ENCODE data around the gene TNIP1. TPM values are rescaled to one million over a fixed set of nuclear protein-coding genes. Genes with fewer than 3 reads are reported as not detected.

The TNIP1 gene
- total and polyA plus RNA-seq, 7 donors, result 55.1 to 210 (median 73.1) TPM

DNA sequence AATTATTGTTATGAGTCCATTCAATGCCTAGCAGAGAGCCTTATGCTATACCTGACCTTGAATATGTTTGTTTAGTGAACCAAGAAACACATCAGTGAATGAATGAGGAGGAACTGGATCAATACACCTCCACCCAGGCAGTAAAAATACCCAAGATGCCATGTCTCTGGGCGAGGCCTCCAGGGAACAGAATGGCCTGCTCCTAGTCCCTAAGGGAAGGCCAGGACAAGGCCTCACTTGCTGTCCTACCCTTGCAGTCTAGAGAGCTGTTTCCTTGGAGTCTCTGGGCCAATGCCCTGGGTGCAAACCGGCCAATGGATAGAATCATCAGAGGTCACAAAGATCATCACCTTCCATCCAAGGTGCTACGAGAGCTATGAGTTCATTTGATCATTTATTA is 26.1 kb downstream of the TNIP1 start:
- Histone ChIP-seq H3K36me3 (peaks cover 7 to 76% (median 25%) of the 10 kb centered on the region in 4 donors), H3K27me3 (no peaks in the 10 kb centered on the region), H3K4me3 (no peak overlapping the region)

DNA sequence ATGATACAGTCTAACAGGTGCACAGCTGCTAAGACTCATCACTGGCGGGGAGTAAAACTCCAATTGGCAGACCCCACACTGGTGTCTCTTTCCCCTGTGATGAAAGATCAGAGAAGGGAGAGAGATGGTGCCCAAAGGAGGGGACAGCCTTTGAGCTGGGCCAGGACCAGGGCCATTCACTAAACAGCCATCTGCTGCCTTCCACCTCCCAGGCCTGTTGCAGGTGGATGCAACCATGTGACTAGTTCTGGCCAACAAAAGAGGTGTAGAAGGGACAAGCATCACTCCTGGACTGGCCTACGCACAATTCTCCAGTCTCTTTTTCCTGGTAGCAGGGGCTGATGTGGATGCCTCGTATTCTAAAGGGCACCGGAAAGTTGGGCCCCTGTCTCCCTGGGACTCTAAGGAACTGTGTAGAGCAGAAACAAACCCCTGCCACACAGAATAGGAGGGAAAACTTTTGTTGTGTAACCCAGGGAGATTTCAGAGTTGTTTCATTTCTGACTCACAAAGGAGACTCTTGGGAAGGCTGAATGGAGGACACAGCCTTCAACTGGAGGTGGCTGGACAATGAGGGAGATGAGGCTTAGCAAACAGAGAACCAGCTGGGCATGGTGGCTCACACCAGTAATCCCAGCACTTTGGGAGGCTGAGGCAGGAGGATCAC is 26.9 kb downstream of the TNIP1 start:
- H3K9me3 ChIP-seq, result no peaks in the 10 kb centered on the region
- WGBS, 2 donors, result 91 to 95% methylated on average over 4 of the region's 4 CpGs
- no peak for DNase-seq
- peaks cover 0 to 15% (median 10%) of the 10 kb centered on the region in 4 donors for H3K4me1 ChIP-seq
- peaks cover 12 to 79% (median 32%) of the 10 kb centered on the region in 4 donors for H3K36me3 ChIP-seq
- H3K4me3 ChIP-seq, result no peak overlapping the region
- intact Hi-C loops (cut with DNase I), result loop anchor here (10.0 kb wide), 1 partner anchor 181 kb away; no protein-coding TSS in a partner anchor
- H3K27ac ChIP-seq, result no peak overlapping the region
- no peaks in the 10 kb centered on the region for H3K27me3 ChIP-seq
- TF ChIP-seq, protein P1, sequence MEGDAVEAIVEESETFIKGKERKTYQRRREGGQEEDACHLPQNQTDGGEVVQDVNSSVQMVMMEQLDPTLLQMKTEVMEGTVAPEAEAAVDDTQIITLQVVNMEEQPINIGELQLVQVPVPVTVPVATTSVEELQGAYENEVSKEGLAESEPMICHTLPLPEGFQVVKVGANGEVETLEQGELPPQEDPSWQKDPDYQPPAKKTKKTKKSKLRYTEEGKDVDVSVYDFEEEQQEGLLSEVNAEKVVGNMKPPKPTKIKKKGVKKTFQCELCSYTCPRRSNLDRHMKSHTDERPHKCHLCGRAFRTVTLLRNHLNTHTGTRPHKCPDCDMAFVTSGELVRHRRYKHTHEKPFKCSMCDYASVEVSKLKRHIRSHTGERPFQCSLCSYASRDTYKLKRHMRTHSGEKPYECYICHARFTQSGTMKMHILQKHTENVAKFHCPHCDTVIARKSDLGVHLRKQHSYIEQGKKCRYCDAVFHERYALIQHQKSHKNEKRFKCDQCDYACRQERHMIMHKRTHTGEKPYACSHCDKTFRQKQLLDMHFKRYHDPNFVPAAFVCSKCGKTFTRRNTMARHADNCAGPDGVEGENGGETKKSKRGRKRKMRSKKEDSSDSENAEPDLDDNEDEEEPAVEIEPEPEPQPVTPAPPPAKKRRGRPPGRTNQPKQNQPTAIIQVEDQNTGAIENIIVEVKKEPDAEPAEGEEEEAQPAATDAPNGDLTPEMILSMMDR (IDR thresholded peaks at IDR 0.05), result no peak
- TF ChIP-seq EP300 (IDR thresholded peaks at IDR 0.05) (no peak), POLR2AphosphoS5 (IDR thresholded peaks at IDR 0.05) (no peak), POLR2A (IDR thresholded peaks at IDR 0.05) (no peak)

More for the DNA sequence above, 26.1 kb downstream of the TNIP1 start:
- H3K4me1 ChIP-seq, result peaks cover 0 to 21% (median 17%) of the 10 kb centered on the region in 4 donors
- H3K27ac ChIP-seq, result no peak overlapping the region
- TF ChIP-seq EP300 (IDR thresholded peaks at IDR 0.05) (no peak), POLR2AphosphoS5 (IDR thresholded peaks at IDR 0.05) (no peak), POLR2A (IDR thresholded peaks at IDR 0.05) (no peak)
- TF ChIP-seq, protein P1 (IDR thresholded peaks at IDR 0.05), result no peak
- WGBS, 2 donors, result 58 to 79% methylated on average over 3 of the region's 3 CpGs
- DNase-seq, result no peak
- no peaks in the 10 kb centered on the region for H3K9me3 ChIP-seq
- intact Hi-C loops (cut with DNase I), result loop anchor here (10.0 kb wide), 1 partner anchor 180 kb away; no protein-coding TSS in a partner anchor

DNA sequence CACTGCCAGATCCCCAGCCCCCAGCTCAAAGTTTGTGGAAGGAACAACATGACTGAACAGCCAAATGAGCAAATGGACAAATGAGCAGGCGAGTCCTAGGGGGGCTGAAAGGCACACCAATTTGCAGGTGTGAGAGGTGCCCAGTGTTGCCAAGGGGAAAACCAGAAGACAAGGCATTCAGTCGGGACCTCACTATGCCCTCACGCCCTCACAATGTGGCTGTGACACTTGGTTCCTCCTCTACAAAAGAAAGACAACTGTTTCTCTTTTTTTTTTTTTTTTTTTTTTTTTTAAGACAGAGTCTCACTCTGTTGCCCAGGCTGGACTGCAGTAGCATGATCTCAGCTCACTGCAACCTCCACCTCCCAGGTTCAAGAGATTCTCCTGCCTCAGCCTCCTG is 28.0 kb downstream of the TNIP1 start:
- peaks cover 0 to 8% (median 6%) of the 10 kb centered on the region in 4 donors for H3K4me1 ChIP-seq
- no peaks in the 10 kb centered on the region for H3K27me3 ChIP-seq
- peaks cover 12 to 79% (median 37%) of the 10 kb centered on the region in 4 donors for H3K36me3 ChIP-seq
- intact Hi-C loops (cut with DNase I), result loop anchor here (10.0 kb wide), 1 partner anchor 182 kb away; no protein-coding TSS in a partner anchor
- H3K9me3 ChIP-seq, result no peaks in the 10 kb centered on the region
- DNase-seq, result no peak
- no peak overlapping the region for H3K4me3 ChIP-seq
- TF ChIP-seq POLR2AphosphoS5 (IDR thresholded peaks at IDR 0.05) (no peak), POLR2A (IDR thresholded peaks at IDR 0.05) (no peak), EP300 (IDR thresholded peaks at IDR 0.05) (no peak)
- TF ChIP-seq, protein P1 (IDR thresholded peaks at IDR 0.05), result no peak
- no peak overlapping the region for H3K27ac ChIP-seq
- 78 to 82% methylated on average over 3 of the region's 3 CpGs for WGBS, 2 donors

DNA sequence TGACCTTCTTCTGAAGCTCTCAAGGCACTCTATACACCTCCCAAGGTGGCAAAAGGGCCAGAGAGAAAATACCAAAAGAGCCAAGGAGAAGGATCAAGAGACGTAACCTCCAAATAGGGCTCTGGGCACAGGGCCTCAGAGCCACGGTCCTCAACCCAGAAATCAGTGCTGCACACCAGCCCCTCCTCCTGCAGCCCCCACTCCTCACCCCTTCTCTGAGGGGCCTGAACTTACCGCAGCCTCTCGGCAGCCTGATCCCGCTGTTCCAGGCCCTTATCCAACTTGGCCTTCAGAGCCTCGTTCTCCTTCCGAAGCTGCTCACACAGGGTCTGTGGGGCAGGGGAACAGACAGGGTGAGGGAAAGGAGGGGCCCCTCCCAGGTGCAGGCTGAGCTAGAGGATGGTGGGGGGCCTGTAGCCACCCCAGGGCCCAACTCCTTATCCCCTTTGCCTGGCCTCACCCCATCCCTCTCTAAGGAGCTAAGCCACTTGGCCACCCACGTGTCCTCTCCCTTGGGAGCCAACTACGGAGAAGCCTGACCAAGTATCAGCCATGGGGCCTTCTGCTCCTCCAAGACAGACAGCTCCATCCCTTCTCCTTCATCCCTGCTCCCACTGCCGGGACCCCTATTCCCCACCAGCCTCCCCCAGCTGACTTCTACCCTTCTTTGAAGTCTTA is 28.8 kb downstream of the TNIP1 start:
- DNase-seq, result no peak
- peaks cover 0 to 8% (median 6%) of the 10 kb centered on the region in 4 donors for H3K4me1 ChIP-seq
- peaks cover 12 to 83% (median 35%) of the 10 kb centered on the region in 4 donors for H3K36me3 ChIP-seq
- H3K4me3 ChIP-seq, result no peak overlapping the region
- peak overlapping the region in 2 of 4 donors; percentile 9 to 42 for H3K27ac ChIP-seq
- intact Hi-C loops (cut with DNase I), result loop anchor here (1.0 to 10.0 kb wide), 3 partner anchors 63 to 183 kb away; no protein-coding TSS in a partner anchor
- no peak for TF ChIP-seq EP300 (IDR thresholded peaks at IDR 0.05)
- TF ChIP-seq, protein P1 (IDR thresholded peaks at IDR 0.05), result peak in 1 of 4 experiments; percentile 17
- 87 to 88% methylated on average over 10 of the region's 10 CpGs for WGBS, 2 donors
- H3K9me3 ChIP-seq, result no peaks in the 10 kb centered on the region
- no peaks in the 10 kb centered on the region for H3K27me3 ChIP-seq

All from sigmoid colon (tissue), 7 donors.